NCI-H1694 treated with DMSO at 0.1 percent for 48 hours (cell line): ENCODE results near the gene PTGES2.

Experiments
- DNase-seq: peaks from one replicate; lab custom pipeline; 2025; lab: John Stamatoyannopoulos, UW

PTGES2 gene

GRCh38 chr9:128127568-128127989 is at the start of gene PTGES2:
PTGES2 (minus strand) TSS chr9:128127729; CDS start chr9:128127717, 12 bp downstream.
- peak; percentile 43 for DNase-seq

GRCh38 chr9:128175726-128176125 is 48.2 kb upstream of the PTGES2 start:
- no peak for DNase-seq

- DNase-seq = no peak
These were observed 47.6 kb upstream of the PTGES2 start for GRCh38 chr9:128175102-128175563.

GRCh38 chr9:128174062-128174461 is 46.5 kb upstream of the PTGES2 start:
- DNase-seq = no peak

GRCh38 chr9:128169925-128170324 is 42.4 kb upstream of the PTGES2 start:
- DNase-seq = peak; percentile 46

- DNase-seq = peak; percentile 5
These were observed 42.0 kb upstream of the PTGES2 start for GRCh38 chr9:128169492-128169891.

GRCh38 chr9:128168731-128169308 is 41.3 kb upstream of the PTGES2 start:
- DNase-seq = no peak

- DNase-seq = no peak
These were observed 39.7 kb upstream of the PTGES2 start for GRCh38 chr9:128167209-128167608.

- DNase-seq = no peak
These were observed 38.6 kb upstream of the PTGES2 start for GRCh38 chr9:128166169-128166568.

GRCh38 chr9:128164307-128164885 is 36.9 kb upstream of the PTGES2 start:
- no peak for DNase-seq

- DNase-seq = no peak
These were observed 36.2 kb upstream of the PTGES2 start for GRCh38 chr9:128163523-128164306.

- DNase-seq = no peak
These were observed 35.5 kb upstream of the PTGES2 start for GRCh38 chr9:128163027-128163515.

- DNase-seq = no peak
These were observed 34.9 kb upstream of the PTGES2 start for GRCh38 chr9:128162215-128163026.

GRCh38 chr9:128161215-128161902 is 33.8 kb upstream of the PTGES2 start:
- no peak for DNase-seq

GRCh38 chr9:128160603-128160987 is 33.1 kb upstream of the PTGES2 start:
- no peak for DNase-seq

- peak; percentile 71 for DNase-seq
These were observed 32.5 kb upstream of the PTGES2 start, which contains the start of gene BBLN for GRCh38 chr9:128159784-128160602. BBLN (plus strand) TSS chr9:128160265; CDS start chr9:128160408, 143 bp downstream.

- peak; percentile 8 for DNase-seq
These were observed 31.9 kb upstream of the PTGES2 start for GRCh38 chr9:128159522-128159783.

- no peak for DNase-seq
These were observed 28.4 kb upstream of the PTGES2 start for GRCh38 chr9:128155736-128156500.

- DNase-seq = no peak
These were observed 26.6 kb upstream of the PTGES2 start for GRCh38 chr9:128153947-128154695.
